ENCODE measurements around the gene SYNE3.

SYNE3 gene

DNA sequence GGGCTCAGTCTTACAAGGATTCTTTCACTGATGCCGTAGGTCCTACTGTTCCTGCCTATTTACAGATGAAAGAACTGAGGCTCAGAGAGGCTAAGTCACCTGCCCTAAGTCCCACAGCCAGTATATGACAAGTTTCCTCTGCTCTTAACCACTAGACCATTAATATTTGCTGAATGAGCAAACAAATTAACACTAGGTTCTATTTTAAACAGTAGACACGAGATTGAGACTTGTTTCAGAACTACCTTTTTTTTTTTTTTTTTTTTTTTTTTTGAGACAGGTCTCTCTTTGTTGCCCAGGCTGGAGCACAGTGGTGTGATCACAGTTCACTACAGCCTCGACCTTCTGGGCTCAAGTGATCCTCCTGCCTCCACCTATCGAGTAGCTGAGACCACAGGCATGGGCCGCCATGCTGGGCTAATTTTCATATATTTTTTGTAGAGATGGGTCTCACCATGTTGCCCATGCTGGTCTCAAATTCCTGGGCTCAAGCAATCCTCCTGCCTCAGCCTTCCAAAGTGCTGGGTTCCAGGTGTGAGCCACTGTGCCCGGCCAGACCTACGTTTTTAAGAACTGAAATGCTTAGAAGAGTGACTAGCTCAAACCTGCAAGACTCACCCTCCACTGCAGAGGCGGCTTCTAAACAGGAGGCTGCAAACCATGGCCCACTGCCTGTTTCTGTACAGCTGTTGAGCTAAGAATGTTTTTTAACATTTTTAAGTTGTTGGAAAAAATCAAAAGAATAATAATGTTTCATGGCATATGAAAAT is 12.9 kb downstream of the SYNE3 start:
- no peak for DNase-seq

DNA sequence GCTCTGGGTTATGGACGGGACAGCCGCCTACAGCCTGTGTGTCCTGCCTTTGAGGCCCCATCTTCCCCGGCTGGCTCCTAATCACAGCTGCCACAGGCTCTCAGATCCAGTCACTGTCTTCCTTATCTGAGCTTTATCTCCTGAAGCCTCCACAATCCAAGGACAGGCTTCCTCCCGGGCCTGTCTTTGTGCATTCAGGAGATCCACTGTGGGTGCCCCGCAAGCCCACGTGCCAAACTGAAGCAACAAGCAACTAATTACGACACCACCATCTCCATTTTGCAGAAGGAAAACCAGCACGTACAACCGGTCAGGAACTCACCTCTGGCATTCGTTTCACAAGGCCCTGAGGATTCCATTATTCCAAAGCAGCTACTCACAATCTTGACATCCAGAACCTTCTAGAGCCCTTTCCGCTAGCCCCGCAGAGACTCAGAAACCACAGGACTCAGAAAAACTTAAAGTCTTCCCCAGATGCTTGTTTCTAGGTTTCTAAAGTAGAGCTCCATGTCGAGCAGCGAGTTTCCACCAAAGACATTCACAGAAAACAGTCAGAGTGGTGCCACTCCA is 14.0 kb downstream of the SYNE3 start:
- no peak for DNase-seq

GRCh38 chr14:95500772-95501401 is 15.6 kb downstream of the SYNE3 start:
- DNase-seq: no peak

GRCh38 chr14:95500201-95500681 is 16.2 kb downstream of the SYNE3 start:
- DNase-seq: no peak

GRCh38 chr14:95499354-95499750 is 17.1 kb downstream of the SYNE3 start:
- no peak for DNase-seq

DNA sequence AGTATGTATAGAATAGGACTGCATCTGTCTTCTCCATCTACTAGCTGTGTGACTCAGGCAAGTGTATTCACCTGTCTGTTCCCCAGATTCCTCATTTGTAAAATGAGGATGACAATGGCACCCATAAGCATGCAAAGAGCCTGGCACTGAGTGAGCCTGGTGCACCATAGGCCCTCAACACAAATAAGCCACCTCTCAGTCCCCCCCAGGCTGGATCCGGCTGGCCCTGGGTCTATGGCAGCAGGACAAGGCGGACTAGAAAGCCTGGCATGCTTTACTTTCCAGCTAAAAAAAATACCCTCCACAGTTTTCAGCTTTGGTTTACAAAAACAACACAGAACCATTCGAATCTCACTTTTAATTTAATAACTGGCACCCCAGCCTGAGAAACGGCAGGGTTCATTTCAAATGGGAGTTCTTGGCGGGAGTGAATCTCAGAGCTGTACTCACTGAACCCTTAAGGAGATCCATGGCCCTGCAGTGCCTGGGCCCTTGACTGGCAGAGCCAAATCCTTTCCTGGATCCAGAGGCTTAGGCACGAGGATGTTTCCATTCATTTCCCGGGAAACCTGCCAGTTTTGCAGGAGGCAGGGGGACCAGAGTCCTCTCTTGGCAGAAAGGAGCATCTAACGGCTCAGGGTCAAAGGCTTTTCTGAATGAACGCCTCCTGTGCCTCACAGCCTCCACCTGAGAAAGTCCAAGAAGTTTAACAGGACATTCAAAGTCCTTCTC is 17.7 kb downstream of the SYNE3 start:
- DNase-seq: no peak

GRCh38 chr14:95497561-95498011 is 18.9 kb downstream of the SYNE3 start:
- DNase-seq: no peak

- DNase-seq: no peak
These were observed 19.7 kb downstream of the SYNE3 start for GRCh38 chr14:95496690-95497259.

DNA sequence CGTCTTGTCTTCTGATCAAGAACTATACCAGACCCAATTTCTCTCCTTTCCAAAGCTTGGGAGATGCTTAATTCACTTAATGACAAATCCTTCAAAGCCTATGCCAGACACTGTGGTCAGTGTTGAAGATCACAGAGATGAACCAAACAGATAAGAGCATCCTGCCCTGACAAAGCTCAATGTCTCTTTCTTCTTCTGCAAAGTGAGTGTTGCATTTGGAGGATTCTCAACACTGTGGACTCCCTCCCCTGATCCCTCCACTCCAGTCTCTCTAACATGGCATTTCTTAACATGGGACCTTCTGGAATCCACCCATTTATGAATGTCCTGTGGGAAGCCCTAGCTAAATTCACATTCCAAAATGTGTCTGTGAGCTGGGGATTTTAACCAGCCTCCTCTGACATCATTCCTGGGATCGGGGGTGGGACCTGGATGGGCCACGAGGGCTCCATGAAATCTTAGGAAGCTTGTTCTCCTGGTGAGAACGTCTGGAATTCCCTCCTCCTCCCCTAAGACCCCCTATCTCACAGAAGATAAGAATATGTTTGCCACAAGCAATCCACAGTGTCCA is 20.3 kb downstream of the SYNE3 start:
- DNase-seq: no peak

DNA sequence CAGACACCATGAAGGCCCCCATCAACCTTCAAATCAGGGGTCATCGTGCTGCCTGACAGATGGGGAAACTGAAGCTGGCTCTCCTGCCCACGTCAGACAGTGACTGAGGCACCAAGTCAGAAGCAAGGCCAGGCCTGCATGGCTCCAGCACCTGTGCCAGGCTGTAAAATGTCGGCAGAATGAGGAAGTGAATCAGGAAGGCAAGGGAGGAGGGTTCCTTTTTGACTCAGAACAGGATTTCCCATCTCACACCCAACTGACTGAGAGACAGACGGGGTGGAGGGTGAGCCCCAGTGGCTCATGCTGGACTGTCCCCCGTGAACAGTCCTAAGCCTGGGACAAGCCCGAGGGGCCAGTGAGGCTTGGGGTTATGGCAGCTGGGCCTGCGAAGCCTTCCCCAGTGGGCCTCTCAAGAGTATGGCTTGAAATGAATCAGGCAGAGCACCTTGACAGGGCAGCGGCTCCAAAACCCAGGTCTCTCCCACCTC is 20.9 kb downstream of the SYNE3 start:
- DNase-seq: peak; percentile 42

GRCh38 chr14:95495076-95495475 is 21.4 kb downstream of the SYNE3 start:
- no peak for DNase-seq

- no peak for DNase-seq
These were observed 22.0 kb downstream of the SYNE3 start for GRCh38 chr14:95494456-95494855.

DNA sequence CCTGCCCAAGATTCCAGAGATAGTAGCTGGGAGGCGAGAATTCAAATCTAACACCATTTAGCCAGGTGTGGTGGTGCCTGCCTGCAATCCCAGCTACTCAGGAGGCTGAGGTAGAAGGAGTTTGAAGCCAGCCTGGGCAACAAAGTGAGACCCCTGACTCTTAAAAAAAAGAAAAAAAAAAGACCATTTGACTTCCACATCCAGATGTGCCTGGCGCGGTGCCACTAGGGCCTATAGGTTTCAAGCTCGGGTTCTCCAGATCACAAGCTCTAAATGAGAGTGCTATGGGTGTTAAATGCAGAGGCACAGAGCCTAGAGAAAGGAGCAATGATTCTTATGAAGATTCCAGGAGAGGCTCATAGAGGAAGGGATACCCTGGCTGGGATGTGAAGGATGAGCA is 22.5 kb downstream of the SYNE3 start:
- no peak for DNase-seq

GRCh38 chr14:95493503-95493902 is 22.9 kb downstream of the SYNE3 start:
- DNase-seq: no peak

DNA sequence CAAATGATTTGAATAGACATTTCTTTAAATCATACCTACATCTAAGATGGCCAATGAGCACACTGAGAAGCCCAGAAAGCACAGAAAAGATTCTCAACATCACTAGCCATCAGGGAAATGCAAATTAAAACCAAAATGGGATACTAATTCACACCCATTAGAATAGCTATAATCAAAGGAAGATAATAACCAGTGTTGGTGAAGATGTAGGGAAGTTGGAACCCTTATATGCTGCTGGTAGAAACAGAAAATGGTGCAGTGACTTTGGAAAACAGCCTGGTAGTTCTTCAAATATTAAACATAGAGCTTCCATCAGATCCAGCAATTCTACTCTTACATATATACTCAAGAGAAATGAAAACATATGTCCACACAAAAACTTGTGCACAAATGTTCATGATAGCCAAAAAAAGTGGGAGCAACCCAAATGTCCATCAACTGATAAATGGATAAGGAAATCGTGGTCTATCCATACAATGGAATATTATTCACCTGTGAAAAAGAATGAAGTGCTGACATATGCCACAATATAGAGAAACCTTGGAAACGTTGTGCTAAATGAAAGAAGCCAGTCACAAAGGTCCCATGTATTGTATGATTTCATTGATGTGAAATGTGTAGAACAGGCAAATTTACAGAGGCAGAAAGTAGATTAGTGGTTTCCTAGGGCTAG is 24.4 kb downstream of the SYNE3 start:
- DNase-seq: no peak

DNA sequence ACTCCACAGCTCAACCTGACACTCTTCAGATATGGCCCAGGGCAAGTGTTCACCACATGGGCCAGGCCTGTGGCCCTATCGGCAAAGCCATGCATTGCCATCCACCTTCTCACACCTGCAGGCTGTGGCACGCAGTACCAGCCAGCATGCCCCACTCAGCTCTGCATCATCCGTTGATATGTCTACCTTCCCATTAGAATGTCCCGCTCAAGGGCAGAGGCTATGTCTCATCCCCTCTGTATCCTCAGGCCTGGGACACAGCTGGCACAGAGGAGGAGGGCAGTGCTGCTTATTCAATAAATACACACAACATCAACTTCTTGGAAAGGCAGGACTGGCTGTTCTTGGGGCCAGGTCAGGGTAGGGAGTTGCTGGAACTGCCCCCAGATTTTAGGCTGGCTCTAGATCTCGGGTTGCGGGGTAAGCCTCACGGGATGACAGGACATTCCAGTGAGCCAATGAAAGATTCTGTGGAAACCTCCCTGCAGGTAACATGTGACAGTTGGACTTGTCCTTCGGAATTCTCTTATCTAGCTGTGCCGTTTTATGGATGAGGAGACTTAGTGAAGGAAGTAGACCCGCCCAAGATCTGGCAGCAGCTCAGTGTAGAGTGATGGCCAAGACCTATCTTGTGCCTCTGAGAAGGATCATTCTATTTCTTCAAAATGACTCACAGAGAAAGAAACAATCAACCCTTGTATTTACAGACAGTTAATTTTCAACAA is 25.6 kb downstream of the SYNE3 start:
- no peak for DNase-seq

DNA sequence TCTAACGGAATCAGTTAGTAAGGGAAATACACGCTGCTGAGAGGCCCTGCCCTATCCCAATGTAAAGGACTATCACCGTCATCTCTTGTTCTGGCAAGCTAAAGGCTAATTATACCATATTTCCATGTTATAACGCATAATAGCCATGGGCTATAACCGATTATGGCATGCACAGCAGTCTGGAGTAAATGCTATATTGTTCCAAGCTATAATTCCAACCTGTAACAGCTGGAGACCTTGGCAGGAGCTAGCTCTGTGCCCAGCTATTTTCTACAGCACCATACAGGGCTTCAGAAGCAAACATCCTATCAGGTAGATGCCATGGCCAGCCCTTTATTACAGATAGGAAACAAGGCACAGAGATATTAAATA is 26.3 kb downstream of the SYNE3 start:
- DNase-seq: no peak

GRCh38 chr14:95489214-95490137 is 27.0 kb downstream of the SYNE3 start:
- DNase-seq: no peak

- no peak for DNase-seq
These were observed 27.9 kb downstream of the SYNE3 start for GRCh38 chr14:95488376-95489213.

Measured in stimulated activated CD8-positive, alpha-beta memory T cell treated with anti-CD3 and anti-CD28 coated beads, Interleukin-4, amount 100 ng/mL, for 48 hours (primary cell).